Fibroblast of skin of back (primary cell): Measurements from ENCODE around the gene SRGAP1.

ENCODE experiments used
- DNase-seq: peaks from one replicate; pipeline ENCODE4 v3.0.0-alpha.2; 2013

SRGAP1 gene

GRCh38 chr12:63909746-63910145 is 65.2 kb downstream of the SRGAP1 start:
- no peak for DNase-seq

- DNase-seq, result no peak
These were observed 66.8 kb downstream of the SRGAP1 start for GRCh38 chr12:63911341-63911740.

- DNase-seq, result no peak
These were observed 68.2 kb downstream of the SRGAP1 start for GRCh38 chr12:63912651-63913050.

GRCh38 chr12:63913929-63914328 is 69.4 kb downstream of the SRGAP1 start:
- DNase-seq, result no peak

- DNase-seq, result peak; percentile 70
These were observed 70.8 kb downstream of the SRGAP1 start for GRCh38 chr12:63915105-63915800.

- DNase-seq, result peak; percentile 48
These were observed 72.3 kb downstream of the SRGAP1 start for GRCh38 chr12:63916561-63917476.

GRCh38 chr12:63917477-63917862 is 73.0 kb downstream of the SRGAP1 start:
- DNase-seq, result no peak

GRCh38 chr12:63917864-63918799 is 73.6 kb downstream of the SRGAP1 start:
- peak; percentile 98 for DNase-seq

GRCh38 chr12:63918800-63919300 is 74.3 kb downstream of the SRGAP1 start:
- peak; percentile 99 for DNase-seq

- peak; percentile 27 for DNase-seq
These were observed 75.3 kb downstream of the SRGAP1 start for GRCh38 chr12:63919756-63920155.

- DNase-seq, result no peak
These were observed 76.7 kb downstream of the SRGAP1 start for GRCh38 chr12:63921157-63921556.

GRCh38 chr12:63922474-63922873 is 78.0 kb downstream of the SRGAP1 start:
- peak; percentile 85 for DNase-seq

- DNase-seq, result no peak
These were observed 80.3 kb downstream of the SRGAP1 start for GRCh38 chr12:63924781-63925180.

GRCh38 chr12:63927511-63927910 is 83.0 kb downstream of the SRGAP1 start:
- no peak for DNase-seq

GRCh38 chr12:63928305-63928704 is 83.8 kb downstream of the SRGAP1 start:
- DNase-seq, result no peak

- peak; percentile 24 for DNase-seq
These were observed 84.9 kb downstream of the SRGAP1 start for GRCh38 chr12:63929426-63929825.

GRCh38 chr12:63930971-63931370 is 86.5 kb downstream of the SRGAP1 start:
- peak; percentile 69 for DNase-seq

- no peak for DNase-seq
These were observed 87.2 kb downstream of the SRGAP1 start for GRCh38 chr12:63931703-63932102.

GRCh38 chr12:63934936-63935335 is 90.4 kb downstream of the SRGAP1 start:
- no peak for DNase-seq

- peak; percentile 19 for DNase-seq
These were observed 90.9 kb downstream of the SRGAP1 start for GRCh38 chr12:63935361-63935760.

- no peak for DNase-seq
These were observed 93.1 kb downstream of the SRGAP1 start for GRCh38 chr12:63937378-63938316.
